ENCODE results near the gene HOXB5. TPM values are rescaled to one million over a fixed set of nuclear protein-coding genes. Genes with fewer than 3 reads are reported as not detected.

Gene HOXB5
- total and polyA plus RNA-seq, 2 experiments from 2014 or later = 0.27 to 4.4 TPM

- H3K4me2 ChIP-seq = peak overlapping the region; percentile 92
- no peak overlapping the region for H3K4me3 ChIP-seq
- no peaks in the 10 kb centered on the region for H3K9me2 ChIP-seq (replicated peaks; ENCODE audit: insufficient read depth)
- TF ChIP-seq CTCF (IDR thresholded peaks at IDR 0.05; ENCODE audit: poor library complexity) (peak; percentile 92), EZH2phosphoT487 (IDR thresholded peaks at IDR 0.05; ENCODE audit: low read depth, severe bottlenecking, unreplicated experiment) (no peak)
- no peaks in the 10 kb centered on the region for H4K20me1 ChIP-seq (ENCODE audit: insufficient read depth, poor library complexity, severe bottlenecking)
- H2AFZ ChIP-seq = no peak overlapping the region
- H3K36me3 ChIP-seq (replicated peaks; ENCODE audit: insufficient read depth, low read depth) = no peaks in the 10 kb centered on the region
- no peaks in the 10 kb centered on the region for H3K9me3 ChIP-seq (ENCODE audit: low read depth)
- 6% methylated on average over 32 of the region's 37 CpGs for WGBS (ENCODE audit: low lambda C conversion rate, missing lambda C conversion rate)
- no peak overlapping the region for H3K27ac ChIP-seq
- peaks cover 4% of the 10 kb centered on the region for H3K4me1 ChIP-seq (ENCODE audit: insufficient read depth)
- peak; percentile 85 for DNase-seq (ENCODE audit: low spot score)
- H3K79me2 ChIP-seq = no peaks in the 10 kb centered on the region
- peaks cover 94% of the 10 kb centered on the region for H3K27me3 ChIP-seq
Observed at GRCh38 chr17:48593840-48594537, 410 bp upstream of the HOXB5 start.

- peak overlapping the region; percentile 92 for H3K4me2 ChIP-seq
- H4K20me1 ChIP-seq (ENCODE audit: insufficient read depth, poor library complexity, severe bottlenecking) = no peaks in the 10 kb centered on the region
- no peaks in the 10 kb centered on the region for H3K9me3 ChIP-seq (ENCODE audit: low read depth)
- H3K27me3 ChIP-seq = peaks cover 94% of the 10 kb centered on the region
- H3K4me3 ChIP-seq = no peak overlapping the region
- no peaks in the 10 kb centered on the region for H3K79me2 ChIP-seq
- no peak overlapping the region for H2AFZ ChIP-seq
- peak overlapping the region; percentile 57 for H3K27ac ChIP-seq
- peak; percentile 26 for TF ChIP-seq EZH2phosphoT487 (IDR thresholded peaks at IDR 0.05; ENCODE audit: low read depth, severe bottlenecking, unreplicated experiment)
- TF ChIP-seq CTCF (IDR thresholded peaks at IDR 0.05; ENCODE audit: poor library complexity) = no peak
- TF ChIP-seq EZH2 (IDR thresholded peaks at IDR 0.05; ENCODE audit: borderline replicate concordance) = peak; percentile 34
- DNase-seq (ENCODE audit: low spot score) = no peak
- WGBS (ENCODE audit: low lambda C conversion rate, missing lambda C conversion rate) = 17% methylated on average over 13 of the region's 14 CpGs
- no peaks in the 10 kb centered on the region for H3K36me3 ChIP-seq (replicated peaks; ENCODE audit: insufficient read depth, low read depth)
- no peaks in the 10 kb centered on the region for H3K4me1 ChIP-seq (ENCODE audit: insufficient read depth)
- no peaks in the 10 kb centered on the region for H3K9me2 ChIP-seq (replicated peaks; ENCODE audit: insufficient read depth)
Observed at GRCh38 chr17:48592577-48592976, 1.0 kb downstream of the HOXB5 start.

- Histone ChIP-seq H2AFZ (no peak overlapping the region), H3K9me2 (replicated peaks; ENCODE audit: insufficient read depth) (no peaks in the 10 kb centered on the region), H3K9me3 (ENCODE audit: low read depth) (no peaks in the 10 kb centered on the region), H3K4me1 (ENCODE audit: insufficient read depth) (no peaks in the 10 kb centered on the region), H3K4me2 (peak overlapping the region; percentile 92), H4K20me1 (ENCODE audit: insufficient read depth, poor library complexity, severe bottlenecking) (no peaks in the 10 kb centered on the region), H3K36me3 (replicated peaks; ENCODE audit: insufficient read depth, low read depth) (no peaks in the 10 kb centered on the region), H3K27ac (no peak overlapping the region), H3K4me3 (no peak overlapping the region), H3K79me2 (peaks cover 3% of the 10 kb centered on the region), H3K27me3 (peaks cover 94% of the 10 kb centered on the region)
- WGBS (ENCODE audit: low lambda C conversion rate, missing lambda C conversion rate) = 16% methylated on average over 32 of the region's 33 CpGs
- TF ChIP-seq EZH2phosphoT487 (IDR thresholded peaks at IDR 0.05; ENCODE audit: low read depth, severe bottlenecking, unreplicated experiment) = no peak
- TF ChIP-seq EZH2 (IDR thresholded peaks at IDR 0.05; ENCODE audit: borderline replicate concordance) = peak; percentile 1
- DNase-seq (ENCODE audit: low spot score) = no peak
Observed at GRCh38 chr17:48592057-48592514, 1.5 kb downstream of the HOXB5 start.

GRCh38 chr17:48591255-48592056, 2.1 kb downstream of the HOXB5 start:
- Histone ChIP-seq H3K4me2 (peak overlapping the region; percentile 92), H3K27ac (peak overlapping the region; percentile 37), H3K9me3 (ENCODE audit: low read depth) (no peaks in the 10 kb centered on the region), H3K4me1 (ENCODE audit: insufficient read depth) (no peaks in the 10 kb centered on the region), H3K27me3 (peaks cover 94% of the 10 kb centered on the region), H4K20me1 (ENCODE audit: insufficient read depth, poor library complexity, severe bottlenecking) (no peaks in the 10 kb centered on the region), H3K36me3 (replicated peaks; ENCODE audit: insufficient read depth, low read depth) (no peaks in the 10 kb centered on the region), H2AFZ (no peak overlapping the region), H3K79me2 (peaks cover 9% of the 10 kb centered on the region), H3K9me2 (replicated peaks; ENCODE audit: insufficient read depth) (no peaks in the 10 kb centered on the region), H3K4me3 (no peak overlapping the region)
- WGBS (ENCODE audit: low lambda C conversion rate, missing lambda C conversion rate) = 83% methylated on average over 10 of the region's 10 CpGs
- TF ChIP-seq EZH2phosphoT487 (IDR thresholded peaks at IDR 0.05; ENCODE audit: low read depth, severe bottlenecking, unreplicated experiment) (no peak), CTCF (IDR thresholded peaks at IDR 0.05; ENCODE audit: poor library complexity) (no peak), EZH2 (IDR thresholded peaks at IDR 0.05; ENCODE audit: borderline replicate concordance) (no peak)
- no peak for DNase-seq (ENCODE audit: low spot score)
